Measurements from ENCODE around the gene SYK.

Gene SYK

DNA sequence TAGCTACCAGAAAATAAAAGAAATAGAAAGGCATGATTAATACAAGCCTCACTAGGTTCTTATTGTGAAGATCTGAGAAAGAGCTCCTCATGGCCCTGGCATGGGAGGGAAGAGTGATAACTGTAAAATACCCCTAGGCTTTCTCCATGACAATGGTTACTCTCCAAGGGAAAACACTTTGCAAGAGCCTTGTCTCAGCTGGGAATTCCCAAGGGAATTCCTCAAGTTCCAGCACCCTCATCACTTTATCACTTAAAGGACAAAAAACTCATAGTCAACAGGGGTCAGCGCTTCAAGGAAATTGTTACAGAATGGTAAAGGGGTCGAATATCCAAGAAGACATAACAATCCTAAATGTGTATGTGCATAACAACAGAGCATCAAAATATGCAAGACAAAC lies 21.2 kb downstream of the SYK start:
- DNase-seq (ENCODE audit: low read depth in 3 of 3): no peak

DNA sequence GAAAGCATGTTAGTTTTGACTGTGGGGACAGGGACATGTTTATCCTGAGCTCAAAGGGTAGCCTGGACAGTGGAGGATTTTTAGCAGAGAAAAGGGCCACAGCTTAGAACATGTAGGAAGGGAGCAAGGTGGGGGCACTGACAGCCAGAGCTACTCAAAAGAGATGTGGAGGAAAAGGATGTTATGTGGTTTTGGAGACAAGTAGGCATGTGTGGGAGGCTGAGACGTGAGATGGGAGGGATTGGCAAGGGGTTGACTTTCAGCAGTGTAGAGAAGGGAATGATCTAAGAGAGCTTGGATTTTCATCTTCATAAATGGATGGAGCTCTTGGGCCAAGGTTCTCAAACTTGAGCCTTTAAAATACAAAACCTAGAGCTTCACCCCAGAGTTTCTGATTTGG lies 24.0 kb downstream of the SYK start:
- no peak for DNase-seq (ENCODE audit: low read depth in 3 of 3)

DNA sequence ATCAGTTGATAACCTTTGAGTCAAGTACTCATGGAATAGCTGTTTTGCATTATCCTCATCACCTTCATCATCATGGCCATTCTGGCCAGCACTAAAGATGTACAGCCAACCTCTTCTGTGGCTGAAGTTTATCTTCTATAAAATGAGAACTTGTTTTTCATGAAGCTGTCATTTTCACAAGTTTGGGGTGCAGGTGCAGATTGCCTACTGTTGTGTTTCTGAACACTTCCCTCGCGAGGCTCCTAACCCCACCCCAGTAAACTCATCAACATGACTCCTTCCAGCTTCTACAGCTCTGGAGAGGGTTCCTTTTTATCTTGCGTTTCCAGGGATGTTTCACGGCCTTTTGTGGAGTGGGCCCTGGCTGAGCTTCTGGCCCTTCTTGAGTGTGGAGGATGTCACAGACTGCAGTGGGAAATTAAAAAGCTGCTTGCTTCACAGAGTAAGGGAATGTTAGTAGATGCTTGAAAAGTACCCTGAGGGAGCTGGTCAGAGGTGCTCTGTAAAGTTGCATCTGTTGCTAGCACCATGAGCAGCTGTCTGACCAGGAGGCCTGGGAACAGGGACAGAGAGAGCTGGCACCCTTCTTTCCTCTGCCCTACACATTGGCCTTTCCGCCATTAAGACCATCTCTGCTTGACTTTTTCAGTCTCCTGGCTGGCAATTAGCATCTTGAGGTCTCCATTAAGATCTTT lies 24.9 kb downstream of the SYK start:
- DNase-seq (ENCODE audit: low read depth in 3 of 3): no peak

DNA sequence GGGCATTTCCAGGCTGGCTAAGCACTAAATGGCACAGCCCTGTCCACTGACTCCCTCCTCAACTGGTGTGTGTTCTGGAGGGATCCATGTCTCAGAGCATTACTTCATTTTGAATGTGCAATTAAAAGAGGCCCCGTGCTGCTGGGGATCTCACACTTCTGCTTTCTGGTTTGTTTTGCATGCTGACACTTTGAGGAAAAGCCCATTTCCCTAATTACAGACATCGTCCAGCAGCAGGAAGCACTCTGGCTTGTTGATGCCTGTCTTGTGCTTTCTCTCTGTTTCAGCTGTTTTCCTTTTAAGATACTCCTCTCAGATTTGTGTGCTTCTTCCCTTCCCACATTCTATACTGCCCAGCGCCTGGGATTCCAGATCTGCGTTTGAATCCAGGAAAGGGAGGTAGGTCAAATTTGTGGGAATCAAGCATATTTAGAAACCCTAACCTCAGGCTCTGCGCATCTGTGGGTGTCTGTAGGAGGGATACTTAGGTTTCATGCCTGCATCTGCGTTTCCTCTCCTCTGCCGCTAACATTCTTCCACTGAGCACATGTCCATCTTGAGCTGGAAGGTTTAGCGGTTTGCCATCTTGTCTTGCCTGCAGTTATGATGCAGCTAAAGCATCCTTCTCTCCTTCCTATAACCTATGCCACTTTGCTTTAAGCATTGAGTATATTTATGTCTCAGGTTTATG lies 25.7 kb downstream of the SYK start:
- no peak for DNase-seq (ENCODE audit: low read depth in 3 of 3)

DNA sequence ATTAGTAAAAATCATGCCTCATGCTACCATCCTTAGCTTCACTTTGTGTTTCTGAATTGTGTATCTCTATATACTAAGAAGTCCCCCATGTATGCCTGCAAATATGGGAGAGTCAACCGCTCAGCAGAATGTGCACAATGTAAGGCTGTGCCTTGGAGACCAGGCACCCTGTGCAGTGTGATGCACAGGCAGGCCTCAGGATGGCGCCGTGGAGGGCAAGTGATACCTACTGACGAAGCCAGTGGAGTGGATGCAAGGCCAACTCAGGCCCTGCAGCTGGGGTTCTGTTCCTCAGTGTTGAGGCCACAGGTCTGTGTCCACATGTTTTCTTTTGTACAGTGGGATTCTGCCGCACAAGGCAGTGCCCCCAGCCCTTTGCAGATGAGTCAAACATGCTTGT lies 28.4 kb downstream of the SYK start:
- no peak for DNase-seq (ENCODE audit: low read depth in 3 of 3)

DNA sequence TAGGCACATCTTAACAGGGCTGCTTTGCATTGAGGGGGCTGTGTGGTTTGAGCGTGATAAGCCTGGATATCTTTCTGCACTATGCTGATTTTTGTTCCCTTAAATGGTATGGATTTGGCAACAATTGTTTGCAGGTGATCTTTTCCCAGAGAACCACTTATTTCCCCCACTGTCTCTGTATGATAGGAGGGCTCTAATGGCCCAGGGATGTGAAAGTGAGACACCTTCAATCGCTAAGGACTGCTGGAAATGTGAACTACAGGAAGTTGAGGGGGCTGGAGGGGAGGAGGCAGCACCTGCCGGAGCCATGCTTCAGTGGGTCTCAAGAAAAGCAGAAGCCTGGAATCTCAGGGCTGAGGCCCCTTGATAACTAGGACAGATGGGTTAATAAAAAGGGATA lies 29.4 kb downstream of the SYK start:
- no peak for DNase-seq (ENCODE audit: low read depth in 3 of 3)

DNA sequence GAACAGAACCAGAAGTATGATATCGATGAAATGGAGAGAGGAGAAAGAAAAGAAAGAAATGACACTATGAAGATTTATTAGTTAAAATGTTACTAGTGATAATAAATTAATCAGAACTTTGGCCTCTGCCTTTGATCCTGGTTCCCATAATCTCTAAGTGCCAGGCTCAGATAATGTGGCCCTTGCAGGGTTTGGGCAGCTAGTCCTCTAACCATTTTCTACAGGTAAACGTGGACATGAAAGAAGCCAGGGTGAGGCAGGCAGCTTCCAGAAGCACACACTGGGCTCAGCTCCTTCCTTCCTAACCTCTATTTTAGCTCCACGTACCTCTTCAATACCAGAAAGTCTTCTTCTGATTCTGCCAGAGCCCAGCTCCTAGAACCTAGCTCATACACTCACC lies 30.6 kb downstream of the SYK start:
- no peak for DNase-seq (ENCODE audit: low read depth in 3 of 3)

DNA sequence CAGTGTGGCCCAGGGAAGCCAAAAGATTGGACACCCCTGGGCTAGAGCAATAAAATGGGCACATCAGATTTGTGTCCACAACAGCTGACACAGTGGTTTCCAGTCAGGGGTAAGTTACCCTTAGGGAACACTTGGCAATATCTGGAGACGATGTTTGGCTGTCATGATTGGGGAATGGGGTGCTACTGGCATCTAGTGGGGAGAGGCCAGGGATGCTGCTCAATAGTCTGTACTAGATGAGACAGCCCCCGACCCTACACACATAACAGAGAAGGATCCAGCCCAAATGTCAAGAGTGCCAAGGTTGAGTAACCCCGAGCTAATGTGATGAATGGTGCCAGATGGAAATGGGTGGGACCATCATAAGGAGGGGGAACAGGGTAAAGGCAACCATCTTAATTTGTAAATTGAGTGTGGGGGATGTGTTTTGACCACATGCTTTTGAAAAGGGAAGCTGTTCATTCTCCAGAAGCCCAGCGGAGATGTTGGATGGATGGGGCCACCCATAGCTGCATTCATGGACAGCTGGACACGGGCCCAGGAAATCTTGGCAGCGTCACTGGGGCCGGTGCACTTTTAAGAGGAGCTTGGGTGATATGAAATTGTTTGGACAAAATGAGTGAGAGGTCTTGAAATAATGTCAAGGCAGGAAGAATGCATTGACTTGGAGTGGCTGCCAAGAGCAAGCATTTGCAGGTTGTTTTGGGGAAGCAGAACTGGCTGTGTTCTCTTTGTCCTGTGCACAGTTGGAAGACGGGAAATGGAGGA lies 33.4 kb downstream of the SYK start:
- DNase-seq (ENCODE audit: low read depth in 3 of 3): no peak

DNA sequence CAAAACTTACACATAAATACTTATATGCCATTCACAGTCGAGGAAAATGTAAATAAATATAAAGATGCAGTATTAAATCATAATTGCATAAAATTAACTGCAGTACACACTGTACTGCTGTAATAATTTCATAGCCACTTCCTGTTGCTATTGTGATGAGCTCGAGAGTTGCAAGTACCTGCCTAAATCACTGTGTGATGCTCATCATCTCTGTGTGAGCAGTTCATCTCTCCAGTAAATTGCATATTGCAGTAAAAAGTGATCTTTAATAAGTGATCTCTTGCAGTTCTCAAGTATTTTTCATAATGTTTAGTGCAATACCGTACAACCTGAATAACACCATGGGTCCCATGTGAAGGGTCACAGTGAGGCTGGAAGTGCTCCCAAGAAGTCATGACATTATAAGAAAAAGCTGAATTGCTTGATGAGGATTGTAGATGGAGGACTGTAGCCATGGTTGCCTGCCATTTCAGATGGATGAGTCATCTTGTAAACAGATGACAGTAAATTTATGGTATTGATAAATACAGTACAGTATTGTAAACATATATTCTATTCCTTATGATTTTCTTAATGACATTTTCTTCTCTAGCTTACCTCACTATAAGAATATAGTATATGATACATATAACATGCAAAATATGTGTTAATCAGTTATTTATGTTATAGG lies 34.9 kb downstream of the SYK start:
- DNase-seq (ENCODE audit: low read depth in 3 of 3): no peak

DNA sequence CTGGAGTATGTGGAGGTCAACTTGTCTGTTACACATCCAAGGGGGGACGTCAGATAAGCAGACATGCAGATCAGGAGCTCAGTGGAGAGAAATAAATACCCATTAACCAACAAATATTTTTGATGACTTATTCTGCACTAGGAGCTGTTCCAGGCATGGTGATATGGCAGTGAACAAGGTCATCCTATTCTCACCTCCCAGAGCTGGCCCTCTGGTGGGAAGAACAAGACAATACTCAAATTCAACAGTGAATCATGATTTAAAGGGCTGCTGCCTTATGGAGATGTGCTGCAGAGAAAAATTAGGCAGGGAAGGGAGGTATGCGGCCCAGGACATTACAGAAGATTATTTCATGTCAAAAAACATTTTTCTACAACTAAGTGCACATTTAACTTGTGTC lies 36.5 kb downstream of the SYK start:
- DNase-seq (ENCODE audit: low read depth in 3 of 3): no peak

DNA sequence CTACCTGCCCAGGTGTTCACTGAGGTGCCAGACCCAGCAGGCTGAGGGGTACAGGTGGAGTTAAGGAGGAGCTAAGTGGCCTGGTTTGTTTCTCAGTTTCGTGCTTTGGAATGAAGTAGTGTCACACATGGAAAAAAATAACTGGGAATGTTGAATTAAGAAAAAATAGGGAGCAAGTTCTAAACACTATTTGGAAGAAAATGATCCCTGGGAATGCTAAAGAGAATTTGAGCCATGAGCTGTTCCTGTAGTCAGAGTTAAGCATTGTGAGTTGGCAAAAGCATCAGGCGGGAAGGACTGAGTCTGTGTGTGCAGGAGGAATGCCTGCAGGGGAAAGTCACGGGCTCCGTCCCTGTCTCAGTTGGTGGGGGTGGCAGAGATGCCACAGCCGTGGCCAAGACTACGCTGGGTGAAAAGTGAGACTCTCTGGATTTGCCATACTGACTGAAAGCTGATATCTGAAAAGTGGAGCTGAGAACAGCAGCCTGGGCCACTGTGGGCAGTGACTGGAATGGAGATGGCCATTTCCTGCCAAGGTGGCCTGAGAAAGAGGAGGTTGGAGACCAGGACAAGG lies 37.0 kb downstream of the SYK start:
- DNase-seq (ENCODE audit: low read depth in 3 of 3): no peak

DNA sequence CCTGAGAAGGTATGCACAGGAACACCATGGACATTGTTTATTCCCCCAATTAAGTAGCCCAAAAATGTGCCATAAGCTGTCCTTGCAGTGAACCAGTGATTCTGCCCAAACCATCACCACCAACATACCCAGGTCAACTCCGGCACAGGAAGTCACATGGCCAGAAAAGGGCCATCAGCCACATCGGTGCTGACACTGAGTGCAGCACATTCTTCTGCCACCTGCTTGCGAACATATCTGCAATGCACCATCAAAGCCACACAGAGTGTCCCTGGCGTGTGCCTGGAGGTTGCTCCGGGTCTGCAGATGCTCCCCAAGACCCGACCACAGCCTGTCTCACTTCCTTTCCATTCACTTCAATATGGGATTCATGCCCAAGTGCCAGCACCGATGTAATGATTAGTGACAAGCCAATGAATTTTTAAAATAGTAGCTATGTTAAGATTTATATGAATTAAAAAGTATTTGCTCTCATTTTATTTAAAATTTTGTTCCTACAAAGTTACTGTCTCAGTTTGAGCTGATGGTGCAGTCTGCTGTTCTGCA lies 37.6 kb downstream of the SYK start:
- no peak for DNase-seq (ENCODE audit: low read depth in 3 of 3)

DNA sequence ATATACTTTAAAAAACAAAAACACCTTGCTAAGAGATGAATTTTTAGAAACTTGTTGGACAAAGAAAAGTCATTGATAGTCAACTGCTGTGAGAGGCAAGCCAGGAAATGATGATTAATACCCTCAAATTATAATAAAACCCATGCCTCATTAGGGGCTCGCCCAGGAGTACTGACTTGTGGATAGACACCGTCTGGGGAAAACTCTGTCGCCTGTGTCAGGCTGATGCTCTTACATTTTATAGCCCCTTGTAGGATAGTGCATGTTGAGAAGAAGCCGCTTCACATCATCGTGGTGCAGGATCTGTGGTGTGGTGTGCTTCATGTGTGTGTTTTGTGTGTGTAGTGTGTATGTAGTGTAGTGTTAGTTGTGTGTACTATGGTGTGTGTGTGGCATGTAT lies 39.1 kb downstream of the SYK start:
- no peak for DNase-seq (ENCODE audit: low read depth in 3 of 3)

DNA sequence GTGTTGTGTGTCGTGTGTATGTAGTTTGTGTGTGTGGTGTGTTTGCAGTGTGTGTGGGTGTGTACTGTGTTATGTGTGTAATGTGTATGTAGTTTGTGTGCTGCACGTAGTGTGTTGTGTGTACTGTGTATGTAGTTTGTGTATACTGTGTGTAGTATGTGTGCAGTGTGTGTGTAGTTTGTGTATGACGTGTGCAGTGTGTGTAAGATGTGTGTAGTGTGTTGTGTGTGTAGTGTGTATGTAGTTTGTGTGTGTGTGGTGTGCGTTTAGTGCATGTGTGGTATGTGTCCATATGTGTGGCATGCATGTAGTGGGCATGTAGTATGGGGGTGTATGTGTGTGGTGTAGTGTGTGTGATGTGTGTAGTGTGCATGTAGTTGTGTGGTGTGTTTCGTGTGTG lies 39.6 kb downstream of the SYK start:
- no peak for DNase-seq (ENCODE audit: low read depth in 3 of 3)

DNA sequence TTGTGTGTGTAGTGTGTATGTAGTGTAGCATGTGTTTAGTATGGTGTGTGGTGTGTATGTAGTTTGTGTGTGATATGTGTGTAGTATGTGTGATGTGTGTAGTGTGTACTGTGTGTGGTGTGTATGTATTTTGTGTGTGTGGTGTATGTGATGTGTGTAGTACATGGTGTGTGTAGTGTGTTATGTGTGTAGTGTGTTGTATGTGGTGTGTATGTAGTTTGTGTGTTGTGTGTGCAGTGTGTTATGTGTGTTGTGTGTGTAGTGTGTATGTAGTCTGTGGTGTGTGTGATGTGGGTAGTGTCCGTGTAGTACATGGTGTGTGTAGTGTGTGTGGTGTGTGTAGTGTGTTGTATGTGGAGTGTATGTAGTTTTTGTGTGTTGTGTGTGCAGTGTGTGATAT lies 40.0 kb downstream of the SYK start:
- no peak for DNase-seq (ENCODE audit: low read depth in 3 of 3)

DNA sequence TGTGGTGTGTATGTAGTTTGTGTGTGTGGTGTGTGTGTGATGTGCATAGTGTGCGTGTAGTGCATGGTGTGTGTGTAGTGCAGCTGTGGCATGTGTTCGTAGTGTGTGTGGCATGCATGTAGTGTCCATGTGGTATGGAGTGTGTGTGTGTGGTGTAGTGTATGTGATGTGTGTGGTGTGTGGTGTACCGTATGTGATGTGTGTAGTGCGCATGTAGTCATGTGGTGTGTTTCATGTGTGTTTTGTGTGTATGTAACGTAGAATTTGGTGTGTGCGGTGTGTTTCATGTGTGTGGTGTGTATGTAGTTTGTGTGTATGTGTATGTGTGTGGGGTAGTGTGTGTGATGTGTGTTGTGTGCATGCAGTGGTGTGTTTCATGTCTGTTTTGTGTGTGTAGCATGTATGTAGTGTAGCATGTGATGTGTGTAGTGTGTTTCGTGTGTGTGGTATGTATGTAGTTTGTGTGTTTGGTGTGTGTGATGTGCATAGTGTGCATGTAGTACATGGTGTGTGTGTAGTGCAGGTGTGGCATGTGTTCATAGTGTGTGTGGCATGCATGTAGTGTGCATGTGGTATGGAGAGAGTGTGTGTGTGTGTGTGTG lies 40.7 kb downstream of the SYK start:
- DNase-seq (ENCODE audit: low read depth in 3 of 3): no peak

DNA sequence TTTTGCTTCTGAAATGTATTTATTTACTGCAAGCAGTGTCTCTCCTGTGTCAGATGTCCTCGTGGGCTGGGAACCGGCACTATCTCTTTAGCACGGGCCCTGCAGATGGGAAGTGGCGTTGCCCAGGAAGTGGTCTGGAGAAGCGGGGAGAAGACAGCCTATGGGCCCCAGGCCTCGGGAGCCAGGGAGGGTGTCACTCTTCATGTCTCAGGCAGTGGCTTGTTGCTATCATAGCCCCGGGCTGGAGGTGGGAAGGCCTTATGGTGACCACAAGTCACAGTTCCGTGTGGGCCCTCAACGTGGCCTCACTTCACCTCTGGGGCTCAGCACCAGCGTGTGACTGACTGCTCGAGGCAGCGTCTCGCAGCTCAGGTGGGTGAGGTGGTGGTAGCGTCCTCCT lies 41.4 kb downstream of the SYK start:
- DNase-seq (ENCODE audit: low read depth in 3 of 3): no peak

DNA sequence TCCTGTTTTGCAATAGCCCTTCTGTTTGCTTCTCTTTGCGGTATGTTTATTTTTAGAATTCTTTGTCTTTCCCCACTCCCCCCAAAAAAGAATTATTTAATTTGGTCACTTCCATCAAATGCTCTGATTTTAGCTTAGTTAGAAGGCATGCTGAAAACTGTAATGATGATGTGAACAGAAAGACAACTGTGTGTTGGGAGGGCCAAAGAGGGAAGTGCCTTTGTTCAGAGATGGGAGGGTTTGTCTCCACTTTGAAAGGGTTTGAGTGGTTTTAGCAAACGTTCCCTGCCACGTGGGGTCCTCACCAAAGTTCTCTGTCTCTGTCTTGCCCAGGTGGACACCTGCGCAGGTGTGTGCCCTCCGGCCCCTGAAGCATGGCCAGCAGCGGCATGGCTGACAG lies 41.9 kb downstream of the SYK start:
- no peak for DNase-seq (ENCODE audit: low read depth in 3 of 3)

DNA sequence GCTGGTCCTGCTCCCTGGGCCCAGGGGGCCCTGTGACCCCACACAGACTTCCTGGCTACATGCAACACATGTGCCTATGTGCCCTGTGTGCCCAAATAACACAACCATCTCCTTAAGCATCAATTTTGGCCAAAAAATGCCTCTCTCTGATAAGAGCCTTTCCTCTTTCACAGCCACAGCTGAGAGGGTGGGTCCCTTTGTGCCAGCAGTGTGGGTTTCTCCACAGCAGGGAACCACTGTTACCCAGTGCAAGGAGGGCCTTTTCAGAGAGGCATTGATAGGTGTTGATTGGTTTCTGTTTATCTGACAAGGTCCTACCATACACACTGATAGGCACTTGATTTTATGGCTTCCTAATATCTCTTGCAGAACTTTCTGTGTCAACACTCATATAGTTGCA lies 42.7 kb downstream of the SYK start:
- DNase-seq (ENCODE audit: low read depth in 3 of 3): no peak

DNA sequence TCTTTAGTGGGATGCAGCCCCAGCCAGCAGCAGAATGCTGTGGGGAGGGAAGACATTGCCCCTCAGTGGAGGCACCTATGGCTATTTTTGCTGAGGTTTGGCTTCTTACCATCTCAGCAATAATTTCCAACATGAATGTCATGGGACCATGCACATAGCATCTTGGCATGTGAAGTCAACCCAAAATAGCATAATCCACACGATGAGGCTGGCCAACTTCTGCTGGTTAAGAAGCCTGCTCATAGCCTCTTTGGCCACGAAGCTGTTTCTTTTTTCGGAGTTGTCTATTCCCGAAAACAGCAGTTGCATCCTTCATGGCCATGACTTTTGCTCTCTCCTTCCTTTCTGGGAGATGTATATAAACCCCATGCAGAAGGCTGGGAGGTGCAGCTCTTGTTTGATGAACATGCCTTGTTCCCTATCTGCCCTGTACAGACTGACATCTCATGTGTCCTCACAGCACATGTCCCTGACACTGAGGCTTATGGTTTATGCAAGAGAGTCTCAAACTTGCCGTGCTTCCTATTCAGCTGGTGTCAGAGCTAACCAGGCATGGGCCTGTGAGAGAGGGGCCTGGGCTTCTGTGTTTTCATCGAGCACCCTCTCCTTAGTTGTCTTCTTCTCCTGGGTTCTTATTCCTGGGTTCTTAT lies 45.3 kb downstream of the SYK start:
- no peak for DNase-seq (ENCODE audit: low read depth in 3 of 3)

DNA sequence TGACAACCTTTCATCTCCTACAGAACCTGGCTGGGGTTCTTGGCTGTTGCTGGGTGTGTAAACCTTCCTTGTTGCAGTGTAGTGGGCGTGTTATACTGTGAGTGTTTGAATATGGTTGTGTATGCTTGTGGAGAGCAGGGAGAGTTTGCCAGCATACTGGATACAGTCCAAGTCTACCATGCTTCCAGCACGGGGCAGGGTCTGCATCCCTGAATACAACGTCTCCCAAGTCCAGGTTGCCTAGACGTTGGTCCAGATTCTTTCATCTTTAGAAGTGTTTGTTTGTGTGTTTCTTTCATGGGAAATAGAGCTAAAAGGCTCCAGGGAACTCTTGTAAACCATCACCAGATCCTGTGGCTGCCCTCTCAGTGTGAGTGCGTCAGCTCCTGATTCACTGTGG lies 46.4 kb downstream of the SYK start:
- DNase-seq (ENCODE audit: low read depth in 3 of 3): no peak

Data from stimulated activated CD4-positive, alpha-beta T cell treated with anti-CD3 and anti-CD28 coated beads, TNF-alpha, amount 100 ng/mL, for 24 hours (primary cell).